GM12891 (cell line): ENCODE measurements around the gene CACNA2D2.

Experiments
- PAX5 ChIP-seq: IDR thresholded peaks from 2 replicates; pipeline ENCODE4 v1.6.1; 2011; ENCODE audit warnings: low read length, moderate library complexity, mild to moderate bottlenecking; ENCODE audit not compliant: insufficient read depth, severe bottlenecking
- POLR2A ChIP-seq: IDR thresholded peaks from 2 replicates; pipeline ENCODE4 v1.6.1; 2011; ENCODE audit warnings: low read depth, low read length, control low read depth
- POLR2AphosphoS5 ChIP-seq: IDR thresholded peaks from 2 replicates; pipeline ENCODE4 v1.6.1; 2011; ENCODE audit warnings: low read depth, low read length, control low read depth
- POU2F2 ChIP-seq: IDR thresholded peaks from 2 replicates; pipeline ENCODE4 v1.6.1; 2011; ENCODE audit warnings: low read depth, mild to moderate bottlenecking, control low read depth, low read length, moderate library complexity
- SPI1 ChIP-seq: IDR thresholded peaks from 2 replicates; pipeline ENCODE4 v1.6.1; 2011; ENCODE audit warnings: low read depth, low read length, control low read depth
- TAF1 ChIP-seq: IDR thresholded peaks from 2 replicates; pipeline ENCODE4 v1.6.1; 2011; ENCODE audit warnings: low read depth, low read length, control low read depth

DNA sequence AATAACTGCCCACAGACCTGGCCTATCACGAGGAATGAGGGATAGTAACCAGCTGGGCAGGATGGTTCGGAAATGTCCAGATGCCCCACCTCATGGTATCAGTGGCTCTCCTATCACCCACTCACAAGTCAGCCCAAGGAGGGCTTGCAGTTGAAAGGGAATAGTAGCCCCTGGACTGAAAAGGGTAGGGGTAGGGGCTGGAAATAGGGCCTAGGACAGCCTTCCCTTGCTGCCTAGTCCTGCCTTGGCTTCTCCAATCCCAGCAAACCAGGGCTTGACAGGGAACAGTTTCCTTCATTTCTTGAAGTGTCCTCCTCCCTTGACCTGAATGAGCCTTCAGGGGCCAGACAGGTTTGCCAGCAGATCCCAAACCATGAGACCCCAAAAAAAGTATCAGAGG, 1.2 kb upstream of the CACNA2D2 start:
- TF ChIP-seq POLR2AphosphoS5, result no peak
- no peak for TF ChIP-seq POLR2A
- TF ChIP-seq TAF1, result no peak
- no peak for TF ChIP-seq PAX5
- TF ChIP-seq SPI1, result no peak
- no peak for TF ChIP-seq POU2F2
